ENCODE measurements around the gene JAKMIP3.

DNA sequence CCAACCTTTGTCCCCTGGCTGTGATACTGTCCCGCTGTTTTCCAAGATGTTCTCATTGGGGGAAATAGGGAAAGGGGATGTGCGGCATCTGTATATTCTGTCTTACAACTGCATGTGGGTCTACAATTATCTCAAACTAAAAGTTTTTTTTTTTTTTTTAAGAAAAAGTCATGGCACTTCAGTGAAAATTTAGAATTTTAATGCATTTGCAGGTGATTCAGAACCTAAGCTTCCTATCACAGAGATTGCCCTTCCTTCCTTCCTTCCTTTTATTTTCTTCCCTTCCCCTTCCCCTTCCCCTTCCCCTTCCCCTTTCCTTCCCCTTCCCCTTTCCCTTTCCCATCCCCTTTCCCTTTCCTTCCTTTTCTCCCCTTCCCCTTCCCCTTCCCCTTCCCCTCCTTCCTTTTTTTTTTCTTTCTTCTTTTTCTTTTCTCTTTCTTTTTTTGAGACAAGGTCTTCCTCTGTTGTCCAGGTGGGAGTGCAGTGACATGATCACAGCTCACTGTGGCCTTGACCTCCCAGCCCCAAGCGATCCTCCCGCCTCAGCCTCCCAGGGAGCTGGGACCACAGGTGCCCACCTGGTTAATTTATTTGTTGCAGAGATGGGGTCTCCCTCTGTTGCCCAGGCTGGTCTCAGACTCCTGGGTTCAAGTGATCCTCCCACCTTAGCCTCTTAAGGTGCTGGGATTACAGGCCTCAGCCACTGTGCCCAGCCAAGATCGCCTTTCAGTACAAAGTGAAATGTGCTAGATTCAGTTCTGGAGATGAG is 32.0 kb downstream of the JAKMIP3 start:
- TF ChIP-seq, protein P1, sequence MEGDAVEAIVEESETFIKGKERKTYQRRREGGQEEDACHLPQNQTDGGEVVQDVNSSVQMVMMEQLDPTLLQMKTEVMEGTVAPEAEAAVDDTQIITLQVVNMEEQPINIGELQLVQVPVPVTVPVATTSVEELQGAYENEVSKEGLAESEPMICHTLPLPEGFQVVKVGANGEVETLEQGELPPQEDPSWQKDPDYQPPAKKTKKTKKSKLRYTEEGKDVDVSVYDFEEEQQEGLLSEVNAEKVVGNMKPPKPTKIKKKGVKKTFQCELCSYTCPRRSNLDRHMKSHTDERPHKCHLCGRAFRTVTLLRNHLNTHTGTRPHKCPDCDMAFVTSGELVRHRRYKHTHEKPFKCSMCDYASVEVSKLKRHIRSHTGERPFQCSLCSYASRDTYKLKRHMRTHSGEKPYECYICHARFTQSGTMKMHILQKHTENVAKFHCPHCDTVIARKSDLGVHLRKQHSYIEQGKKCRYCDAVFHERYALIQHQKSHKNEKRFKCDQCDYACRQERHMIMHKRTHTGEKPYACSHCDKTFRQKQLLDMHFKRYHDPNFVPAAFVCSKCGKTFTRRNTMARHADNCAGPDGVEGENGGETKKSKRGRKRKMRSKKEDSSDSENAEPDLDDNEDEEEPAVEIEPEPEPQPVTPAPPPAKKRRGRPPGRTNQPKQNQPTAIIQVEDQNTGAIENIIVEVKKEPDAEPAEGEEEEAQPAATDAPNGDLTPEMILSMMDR (IDR thresholded peaks at IDR 0.05; ENCODE audit: insufficient read depth, low read length, poor library complexity, severe bottlenecking): no peak
- TF ChIP-seq EZH2phosphoT487 (conservative IDR thresholded peaks at IDR 0.05; ENCODE audit: low read length): no peak
